Heart left ventricle (tissue), 13 donors: ENCODE data around the gene CHID1.

Source experiments
- CTCF ChIP-seq, 12 donors: fragments of 200-600 bp; sonication (generic) in 4 of 12; IDR thresholded peaks; one replicate each; pipeline versions ENCODE4 v1.5.0 to v1.8.0; 2018 to 2022; ENCODE audit warnings: antibody characterized with exemption in 12 of 12, mild to moderate bottlenecking in 5 of 12
- POLR2A ChIP-seq, 2 donors: fragments of 450-650 bp; IDR thresholded peaks; one replicate each; pipeline ENCODE4 v1.6.1; 2017; ENCODE audit warnings: antibody characterized with exemption in 2 of 2, mild to moderate bottlenecking in 2 of 2, moderate library complexity in 2 of 2
- donor health status: ischemic (EF 13 %, LVEDD 7.1; RV severe dilation, severe dysfunction).
- donor health status: DM: no; HTN: yes; CAD: no.
- donor health status: DM: no; HTN: no; CAD: no.
- donor health status: ischemic (EF 25% LVEDD 6.9; RV normal size, moderate dysfunction).
- donor health status: ischemic (EF 25% LVEDD 5.7; RV mildly dilated, moderate dysfunction).
- donor health status: ischemic (EF 35%, LVEDD 5.7; RV mildly dilated, moderate dysfunction).
- donor health status: nonischemic (EF 11% LVEDD 7.7; RV severe dilation, severe dysfunction).
- donor health status: DM: yes; HTN: yes; CAD: no.
- donor health status: PGD.
- donor health status: ischemic (EF 29% LVEDD 5.4; RV normal size, mild dysfunction).
- donor health status: nonischemic (EF 23%, LVEDD 6.1; RV moderate dilation, normal function).

DNA sequence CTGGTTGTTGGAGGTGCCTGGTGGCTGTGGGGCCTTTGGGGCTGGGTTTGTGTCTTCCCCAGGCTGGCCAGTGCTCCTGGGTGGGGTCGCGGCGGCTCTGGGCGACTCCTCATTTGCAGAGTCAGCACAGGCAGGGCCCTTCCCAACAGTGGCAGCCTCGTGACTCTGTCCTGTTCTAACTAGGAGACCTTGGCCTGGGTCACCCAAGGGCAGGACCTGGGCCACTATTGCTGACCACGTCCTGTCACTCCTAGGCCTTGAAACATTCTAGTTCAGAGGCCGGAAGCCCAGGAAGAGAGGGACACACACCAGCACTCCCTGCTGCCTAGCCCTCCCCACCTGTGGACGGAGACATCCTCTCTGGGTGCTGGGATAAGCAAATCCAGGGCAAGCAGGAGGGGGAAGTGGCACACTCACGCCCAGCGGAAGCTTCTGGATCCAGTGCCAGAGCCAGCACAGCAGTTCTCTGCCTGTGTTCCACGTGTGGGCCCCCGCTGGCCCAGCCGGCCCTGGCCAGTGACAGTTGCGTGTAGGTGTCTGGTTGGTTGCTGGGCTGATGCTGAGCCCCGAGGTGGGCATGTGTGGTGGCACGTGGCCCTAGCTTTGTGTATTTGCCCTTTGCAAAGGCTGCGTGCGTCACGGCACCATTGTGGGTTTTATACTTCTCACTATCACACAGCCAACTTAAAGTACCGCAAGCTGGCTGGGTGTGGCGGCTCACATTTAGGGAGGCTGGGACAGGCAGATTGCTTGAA lies 4.3 kb upstream of the CHID1 start:
- TF ChIP-seq CTCF (IDR thresholded peaks at IDR 0.05), result no peak
- TF ChIP-seq POLR2A (IDR thresholded peaks at IDR 0.05), result no peak
